ENCODE results near the gene GLI3. TPM values are rescaled to one million over a fixed set of nuclear protein-coding genes. Genes with fewer than 3 reads are reported as not detected.

The GLI3 gene
- total and polyA plus RNA-seq, 2 of the 4 experiments (the other 2 are of a cell fraction), result 1.3 to 3.9 TPM

- ATAC-seq (ENCODE audit: low read depth) (no peak), DNase-seq (peak; percentile 15)
- Histone ChIP-seq H3K9me3 (ENCODE audit: control insufficient read depth, insufficient read depth, low read length) (no peaks in the 10 kb centered on the region), H2BK120ac (ENCODE audit: low read depth, low read length) (no peak overlapping the region), H3K79me1 (ENCODE audit: low read depth in 1 of 2, low read length in 2 of 2) (no peaks in the 10 kb centered on the region; a peak in 1 of 4 replicates), H4K20me1 (ENCODE audit: insufficient read depth, low read length) (no peaks in the 10 kb centered on the region), H3K27me3 (ENCODE audit: control insufficient read depth, insufficient read depth, low read length) (no peaks in the 10 kb centered on the region), H3K56ac (ENCODE audit: extremely low read depth, insufficient read depth, low read length) (no peak overlapping the region), H3K23ac (ENCODE audit: low read depth, low read length) (no peak overlapping the region), H3K27ac (ENCODE audit: insufficient read depth, low read length) (no peak overlapping the region), H4K91ac (ENCODE audit: insufficient read depth, low read depth, low read length) (no peak overlapping the region), H2BK20ac (ENCODE audit: low read depth, low read length) (no peak overlapping the region), H3K9me1 (ENCODE audit: insufficient read depth, low read length) (no peaks in the 10 kb centered on the region; the same call in 1 of the 2 replicates), H3K9ac (ENCODE audit: low read depth, low read length) (no peak overlapping the region), H2AK5ac (ENCODE audit: low read depth, low read length) (no peak overlapping the region), H3K4me3 (ENCODE audit: insufficient read depth, low read depth, low read length) (no peak overlapping the region), H3K4ac (ENCODE audit: low read depth, low read length) (no peak overlapping the region), H3K14ac (replicated peaks; ENCODE audit: low read depth, low read length) (no peak overlapping the region; the same call in 1 of the 2 replicates), H3K36me3 (ENCODE audit: control insufficient read depth, insufficient read depth, low read length) (no peaks in the 10 kb centered on the region; the same call in 1 of the 2 replicates), H2BK15ac (ENCODE audit: low read depth, low read length) (no peak overlapping the region), H4K8ac (ENCODE audit: low read depth in 2 of 2, low read length in 2 of 2) (no peak overlapping the region), H3K4me1 (ENCODE audit: control insufficient read depth, insufficient read depth, low read length) (0 out of 2 replicates have a peak, but pooled peaks cover 2% of the 10 kb centered on the region), H4K5ac (ENCODE audit: low read depth, low read length) (no peak overlapping the region), H2AK9ac (replicated peaks; ENCODE audit: low read depth, low read length, poor library complexity) (no peak overlapping the region), H3K18ac (ENCODE audit: low read depth, low read length) (no peak overlapping the region), H2BK5ac (ENCODE audit: low read depth, low read length, poor library complexity, severe bottlenecking) (no peak overlapping the region), H2AFZ (replicated peaks; ENCODE audit: low read length, poor library complexity) (no peak overlapping the region), H3K4me2 (ENCODE audit: low read depth, low read length) (no peak overlapping the region)
- ChIA-PET POLR2A (ENCODE audit: unreplicated experiment) (no interaction called here), CTCF (no interaction called here)
- intact Hi-C loops (cut with micrococcal nuclease) (no loop called here), in situ Hi-C loops (cut with MboI; ENCODE audit: low sequenced_read_pairs) (no loop called here), dilution Hi-C loops (cut with HindIII; ENCODE audit: low sequenced_read_pairs, unreplicated experiment) (no loop called here)
- BruUV-seq (replicated peaks), result no TSS peak
- TF ChIP-seq RFX5 (IDR thresholded peaks at IDR 0.05; ENCODE audit: low read depth, low read length) (no peak), SMC3 (IDR thresholded peaks at IDR 0.05; ENCODE audit: low read depth, low read length) (no peak), MXI1 (IDR thresholded peaks at IDR 0.05; ENCODE audit: borderline replicate concordance, low read depth, low read length) (no peak), BHLHE40 (IDR thresholded peaks at IDR 0.05; ENCODE audit: low read depth, low read length) (no peak), CHD1 (IDR thresholded peaks at IDR 0.05; ENCODE audit: low read depth, low read length) (no peak), FOS (IDR thresholded peaks at IDR 0.05; ENCODE audit: low read depth, low read length) (no peak), MAFK (IDR thresholded peaks at IDR 0.05; ENCODE audit: low read depth, low read length) (no peak), RCOR1 (IDR thresholded peaks at IDR 0.05; ENCODE audit: insufficient replicate concordance, low read length) (no peak), CEBPB (IDR thresholded peaks at IDR 0.05; ENCODE audit: low read depth, low read length) (no peak), RAD21 (IDR thresholded peaks at IDR 0.05; ENCODE audit: low read length) (no peak), MAZ (IDR thresholded peaks at IDR 0.05; ENCODE audit: borderline replicate concordance, low read depth, low read length) (no peak), NFE2L2 (IDR thresholded peaks at IDR 0.05; ENCODE audit: low read depth, low read length) (no peak), POLR2A (IDR thresholded peaks at IDR 0.05; ENCODE audit: low read depth, low read length) (no peak)
- TF ChIP-seq, protein P1, sequence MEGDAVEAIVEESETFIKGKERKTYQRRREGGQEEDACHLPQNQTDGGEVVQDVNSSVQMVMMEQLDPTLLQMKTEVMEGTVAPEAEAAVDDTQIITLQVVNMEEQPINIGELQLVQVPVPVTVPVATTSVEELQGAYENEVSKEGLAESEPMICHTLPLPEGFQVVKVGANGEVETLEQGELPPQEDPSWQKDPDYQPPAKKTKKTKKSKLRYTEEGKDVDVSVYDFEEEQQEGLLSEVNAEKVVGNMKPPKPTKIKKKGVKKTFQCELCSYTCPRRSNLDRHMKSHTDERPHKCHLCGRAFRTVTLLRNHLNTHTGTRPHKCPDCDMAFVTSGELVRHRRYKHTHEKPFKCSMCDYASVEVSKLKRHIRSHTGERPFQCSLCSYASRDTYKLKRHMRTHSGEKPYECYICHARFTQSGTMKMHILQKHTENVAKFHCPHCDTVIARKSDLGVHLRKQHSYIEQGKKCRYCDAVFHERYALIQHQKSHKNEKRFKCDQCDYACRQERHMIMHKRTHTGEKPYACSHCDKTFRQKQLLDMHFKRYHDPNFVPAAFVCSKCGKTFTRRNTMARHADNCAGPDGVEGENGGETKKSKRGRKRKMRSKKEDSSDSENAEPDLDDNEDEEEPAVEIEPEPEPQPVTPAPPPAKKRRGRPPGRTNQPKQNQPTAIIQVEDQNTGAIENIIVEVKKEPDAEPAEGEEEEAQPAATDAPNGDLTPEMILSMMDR (conservative IDR thresholded peaks at IDR 0.05; ENCODE audit: low read depth, low read length), result no peak
- TF ChIP-seq, protein P2, sequence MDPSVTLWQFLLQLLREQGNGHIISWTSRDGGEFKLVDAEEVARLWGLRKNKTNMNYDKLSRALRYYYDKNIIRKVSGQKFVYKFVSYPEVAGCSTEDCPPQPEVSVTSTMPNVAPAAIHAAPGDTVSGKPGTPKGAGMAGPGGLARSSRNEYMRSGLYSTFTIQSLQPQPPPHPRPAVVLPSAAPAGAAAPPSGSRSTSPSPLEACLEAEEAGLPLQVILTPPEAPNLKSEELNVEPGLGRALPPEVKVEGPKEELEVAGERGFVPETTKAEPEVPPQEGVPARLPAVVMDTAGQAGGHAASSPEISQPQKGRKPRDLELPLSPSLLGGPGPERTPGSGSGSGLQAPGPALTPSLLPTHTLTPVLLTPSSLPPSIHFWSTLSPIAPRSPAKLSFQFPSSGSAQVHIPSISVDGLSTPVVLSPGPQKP (IDR thresholded peaks at IDR 0.05; ENCODE audit: borderline replicate concordance, low read depth, low read length), result no peak
- TF ChIP-seq, protein P3, sequence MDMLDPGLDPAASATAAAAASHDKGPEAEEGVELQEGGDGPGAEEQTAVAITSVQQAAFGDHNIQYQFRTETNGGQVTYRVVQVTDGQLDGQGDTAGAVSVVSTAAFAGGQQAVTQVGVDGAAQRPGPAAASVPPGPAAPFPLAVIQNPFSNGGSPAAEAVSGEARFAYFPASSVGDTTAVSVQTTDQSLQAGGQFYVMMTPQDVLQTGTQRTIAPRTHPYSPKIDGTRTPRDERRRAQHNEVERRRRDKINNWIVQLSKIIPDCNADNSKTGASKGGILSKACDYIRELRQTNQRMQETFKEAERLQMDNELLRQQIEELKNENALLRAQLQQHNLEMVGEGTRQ (IDR thresholded peaks at IDR 0.05; ENCODE audit: low read depth, low read length), result no peak
- no CpG with 5 or more reads among the region's 2 CpGs for WGBS, 2 experiments (ENCODE audit: extremely low coverage in 2 of 2, insufficient read length in 1 of 2)
Measured at GRCh38 chr7:42053834-42054233, 183.2 kb downstream of the GLI3 start.

Measured in IMR-90 (cell line).